Measurements from ENCODE around the gene PSTPIP1. TPM values are rescaled to one million over a fixed set of nuclear protein-coding genes. Genes with fewer than 3 reads are reported as not detected.

Gene PSTPIP1
- polyA plus RNA-seq, 2 donors = 2.5 to 3.6 TPM

DNA sequence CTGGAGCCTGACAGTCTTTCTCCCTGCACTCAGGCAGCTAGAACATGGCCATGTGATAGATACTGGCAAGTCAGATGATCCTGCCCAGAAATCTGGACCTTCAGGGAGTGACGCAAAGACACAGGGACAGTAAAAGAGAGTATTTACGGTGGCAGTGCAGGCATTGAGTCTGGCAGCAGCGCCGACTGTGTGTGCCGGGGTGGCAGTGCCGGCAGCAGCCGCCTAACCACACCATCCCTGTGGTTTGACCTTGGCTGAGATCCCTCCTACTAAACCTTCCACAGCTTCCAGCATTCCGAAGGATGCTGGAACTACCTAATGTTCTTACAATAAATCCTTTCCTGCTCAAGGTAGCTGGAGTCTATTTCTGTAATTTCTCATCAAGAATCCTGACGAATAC, 80.6 kb downstream of the PSTPIP1 start:
- WGBS, 2 donors = 73 to 77% methylated on average over 9 of the region's 9 CpGs
- Histone ChIP-seq H3K27me3 (ENCODE audit: control insufficient read depth in 1 of 2, insufficient read depth in 2 of 2, low read length in 2 of 2) (no peaks in the 10 kb centered on the region), H3K27ac (ENCODE audit: low read depth in 2 of 2, low read length in 1 of 2) (no peak overlapping the region), H3K4me1 (ENCODE audit: control insufficient read depth in 2 of 2, insufficient read depth in 2 of 2, low read length in 1 of 2) (peaks cover 0 to 4% of the 10 kb centered on the region in 2 donors), H3K36me3 (ENCODE audit: control insufficient read depth in 2 of 2, insufficient read depth in 2 of 2, low read length in 1 of 2) (no peaks in the 10 kb centered on the region), H3K9me3 (ENCODE audit: control insufficient read depth in 2 of 2, insufficient read depth in 1 of 2, low read depth in 1 of 2, low read length in 1 of 2) (no peaks in the 10 kb centered on the region), H3K4me3 (ENCODE audit: low read depth in 1 of 2, low read length in 2 of 2) (no peak overlapping the region)

DNA sequence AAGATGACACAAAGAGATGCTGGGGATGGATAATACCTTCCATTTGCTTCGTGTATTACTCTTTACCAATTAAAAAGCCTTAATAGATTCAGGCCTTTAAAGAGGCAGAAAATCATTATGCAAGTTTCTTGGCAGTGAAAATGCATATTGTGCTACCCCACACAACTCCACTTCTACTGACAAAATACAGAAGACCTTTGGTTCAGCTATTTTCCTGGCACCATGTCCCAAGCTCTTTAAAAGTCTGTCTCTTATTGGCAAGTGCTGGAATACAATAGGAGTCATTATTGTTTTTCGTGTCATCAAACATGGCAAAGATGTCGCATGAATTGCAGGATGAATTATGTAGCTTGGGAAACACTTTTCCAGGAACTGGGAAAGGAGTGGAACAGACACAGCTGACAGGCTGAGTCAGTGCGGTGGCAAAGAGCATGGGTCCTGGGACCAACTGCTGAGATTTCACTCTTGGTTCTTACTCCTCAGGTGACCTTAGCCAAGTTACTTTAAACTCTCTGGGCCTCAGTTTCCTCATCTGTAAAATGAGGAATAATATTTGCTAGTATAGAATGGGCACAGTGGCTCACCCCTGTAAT, 81.5 kb downstream of the PSTPIP1 start:
- 73 to 78% methylated on average over 4 of the region's 4 CpGs for WGBS, 2 donors
- Histone ChIP-seq H3K27me3 (ENCODE audit: control insufficient read depth in 1 of 2, insufficient read depth in 2 of 2, low read length in 2 of 2) (no peaks in the 10 kb centered on the region), H3K4me1 (ENCODE audit: control insufficient read depth in 2 of 2, insufficient read depth in 2 of 2, low read length in 1 of 2) (peaks cover 0 to under 1% of the 10 kb centered on the region in 2 donors), H3K36me3 (ENCODE audit: control insufficient read depth in 2 of 2, insufficient read depth in 2 of 2, low read length in 1 of 2) (no peaks in the 10 kb centered on the region), H3K4me3 (ENCODE audit: low read depth in 1 of 2, low read length in 2 of 2) (no peak overlapping the region), H3K9me3 (ENCODE audit: control insufficient read depth in 2 of 2, insufficient read depth in 1 of 2, low read depth in 1 of 2, low read length in 1 of 2) (no peaks in the 10 kb centered on the region), H3K27ac (ENCODE audit: low read depth in 2 of 2, low read length in 1 of 2) (no peak overlapping the region)

GRCh38 chr15:77081971-77082370, 87.0 kb downstream of the PSTPIP1 start:
- H3K27ac ChIP-seq (ENCODE audit: low read depth in 2 of 2, low read length in 1 of 2) = no peak overlapping the region
- H3K4me1 ChIP-seq (ENCODE audit: control insufficient read depth in 2 of 2, insufficient read depth in 2 of 2, low read length in 1 of 2) = no peaks in the 10 kb centered on the region
- no peak overlapping the region for H3K4me3 ChIP-seq (ENCODE audit: low read depth in 1 of 2, low read length in 2 of 2)
- H3K36me3 ChIP-seq (ENCODE audit: control insufficient read depth in 2 of 2, insufficient read depth in 2 of 2, low read length in 1 of 2) = no peaks in the 10 kb centered on the region
- no peaks in the 10 kb centered on the region for H3K27me3 ChIP-seq (ENCODE audit: control insufficient read depth in 1 of 2, insufficient read depth in 2 of 2, low read length in 2 of 2)
- H3K9me3 ChIP-seq (ENCODE audit: control insufficient read depth in 2 of 2, insufficient read depth in 1 of 2, low read depth in 1 of 2, low read length in 1 of 2) = no peaks in the 10 kb centered on the region
- 81 to 83% methylated on average over 5 of the region's 5 CpGs for WGBS, 2 donors

DNA sequence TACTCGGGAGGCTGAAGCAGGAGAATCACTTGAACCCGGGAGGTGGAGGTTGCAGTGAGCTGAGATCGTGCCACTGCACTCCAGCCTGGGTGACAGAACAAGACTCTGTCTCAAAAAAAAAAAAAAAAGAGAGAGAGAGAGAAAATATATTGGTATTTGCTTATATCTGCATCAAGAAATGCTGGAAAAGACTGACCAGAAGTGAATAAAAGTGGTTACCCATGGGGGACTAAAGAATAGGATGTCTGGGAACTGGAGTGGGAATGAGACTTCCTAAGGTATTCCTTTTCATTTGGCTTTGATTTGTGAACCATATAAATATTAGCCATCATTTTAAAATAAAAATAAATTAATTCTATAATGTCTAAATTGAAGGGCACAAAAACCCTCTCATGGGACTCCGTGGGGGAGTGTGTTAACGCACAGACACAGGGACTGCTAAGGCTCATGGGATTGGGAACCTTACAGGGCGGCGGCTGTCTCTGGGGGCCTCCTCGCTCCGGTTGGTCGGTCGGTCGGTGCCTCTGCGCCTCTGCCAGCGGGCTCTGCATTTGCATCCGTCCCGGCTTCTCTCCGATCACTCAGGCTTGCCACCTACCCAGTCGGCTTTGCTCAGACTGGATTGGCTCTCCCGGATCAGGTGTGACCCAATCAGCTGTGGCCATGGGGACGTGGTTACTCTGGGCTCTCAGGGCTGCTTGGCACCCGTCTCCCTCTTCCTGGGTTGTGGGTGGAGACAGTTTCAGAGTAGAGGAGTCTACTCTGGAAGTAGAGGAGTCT, 88.6 kb downstream of the PSTPIP1 start:
- Histone ChIP-seq H3K36me3 (ENCODE audit: control insufficient read depth in 2 of 2, insufficient read depth in 2 of 2, low read length in 1 of 2) (no peaks in the 10 kb centered on the region), H3K9me3 (ENCODE audit: control insufficient read depth in 2 of 2, insufficient read depth in 1 of 2, low read depth in 1 of 2, low read length in 1 of 2) (no peaks in the 10 kb centered on the region), H3K4me1 (ENCODE audit: control insufficient read depth in 2 of 2, insufficient read depth in 2 of 2, low read length in 1 of 2) (no peaks in the 10 kb centered on the region), H3K4me3 (ENCODE audit: low read depth in 1 of 2, low read length in 2 of 2) (no peak overlapping the region), H3K27me3 (ENCODE audit: control insufficient read depth in 1 of 2, insufficient read depth in 2 of 2, low read length in 2 of 2) (no peaks in the 10 kb centered on the region), H3K27ac (ENCODE audit: low read depth in 2 of 2, low read length in 1 of 2) (peak overlapping the region in 1 of 2 donors; percentile 24)
- WGBS, 2 donors = 9 to 12% methylated on average over 21 of the region's 21 CpGs

GRCh38 chr15:77084436-77084835, 89.5 kb downstream of the PSTPIP1 start:
- H3K36me3 ChIP-seq (ENCODE audit: control insufficient read depth in 2 of 2, insufficient read depth in 2 of 2, low read length in 1 of 2) = no peaks in the 10 kb centered on the region
- H3K9me3 ChIP-seq (ENCODE audit: control insufficient read depth in 2 of 2, insufficient read depth in 1 of 2, low read depth in 1 of 2, low read length in 1 of 2) = no peaks in the 10 kb centered on the region
- 91 to 92% methylated on average over 8 of the region's 8 CpGs for WGBS, 2 donors

GRCh38 chr15:77085297-77085696, 90.4 kb downstream of the PSTPIP1 start:
- H3K4me3 ChIP-seq (ENCODE audit: low read depth in 1 of 2, low read length in 2 of 2) = no peak overlapping the region
- no peaks in the 10 kb centered on the region for H3K36me3 ChIP-seq (ENCODE audit: control insufficient read depth in 2 of 2, insufficient read depth in 2 of 2, low read length in 1 of 2)
- H3K9me3 ChIP-seq (ENCODE audit: control insufficient read depth in 2 of 2, insufficient read depth in 1 of 2, low read depth in 1 of 2, low read length in 1 of 2) = no peaks in the 10 kb centered on the region
- no peaks in the 10 kb centered on the region for H3K27me3 ChIP-seq (ENCODE audit: control insufficient read depth in 1 of 2, insufficient read depth in 2 of 2, low read length in 2 of 2)
- H3K27ac ChIP-seq (ENCODE audit: low read depth in 2 of 2, low read length in 1 of 2) = no peak overlapping the region
- WGBS, 2 donors = 27 to 41% methylated on average over 2 of the region's 2 CpGs
- H3K4me1 ChIP-seq (ENCODE audit: control insufficient read depth in 2 of 2, insufficient read depth in 2 of 2, low read length in 1 of 2) = no peaks in the 10 kb centered on the region

More at GRCh38 chr15:77084436-77084835, 89.5 kb downstream of the PSTPIP1 start:
- Histone ChIP-seq H3K27ac (ENCODE audit: low read depth in 2 of 2, low read length in 1 of 2) (no peak overlapping the region), H3K27me3 (ENCODE audit: control insufficient read depth in 1 of 2, insufficient read depth in 2 of 2, low read length in 2 of 2) (no peaks in the 10 kb centered on the region), H3K4me1 (ENCODE audit: control insufficient read depth in 2 of 2, insufficient read depth in 2 of 2, low read length in 1 of 2) (no peaks in the 10 kb centered on the region), H3K4me3 (ENCODE audit: low read depth in 1 of 2, low read length in 2 of 2) (no peak overlapping the region)

Other genes starting within 250 kb of the PSTPIP1 start
- gene SCAPER, start 89.8 kb upstream of the PSTPIP1 start, polyA plus RNA-seq = 1 to 10 TPM; 4.3 to 6.1 TPM
- gene RCN2, start 63.4 kb upstream of the PSTPIP1 start, polyA plus RNA-seq = 10 to 100 TPM; 17.3 to 27.1 TPM
- 10 to 100 TPM; 56.9 to 65.8 TPM for gene TSPAN3, start 76.0 kb downstream of the PSTPIP1 start, polyA plus RNA-seq

All from esophagus (tissue), 2 donors.